NCI-H446 treated with DMSO at 0.1 percent for 48 hours (cell line): ENCODE measurements around the gene IL23A.

ENCODE experiments used
- DNase-seq: peaks from one replicate; lab custom pipeline; 2025; lab: John Stamatoyannopoulos, UW

Gene IL23A

GRCh38 chr12:56361487-56362129, 22.9 kb downstream of the IL23A start:
- DNase-seq, result no peak

GRCh38 chr12:56362130-56363059, 23.7 kb downstream of the IL23A start, which contains the start of gene APOF:
APOF (minus strand) TSS chr12:56362857; CDS start chr12:56362745, 112 bp downstream.
- no peak for DNase-seq

- no peak for DNase-seq
Observed at GRCh38 chr12:56366948-56367347, 28.3 kb downstream of the IL23A start.

- DNase-seq, result no peak
Observed at GRCh38 chr12:56373515-56373914, 34.8 kb downstream of the IL23A start.

GRCh38 chr12:56374726-56375597, 36.3 kb downstream of the IL23A start:
- DNase-seq, result no peak

GRCh38 chr12:56375598-56376434, 37.1 kb downstream of the IL23A start:
- DNase-seq, result no peak

GRCh38 chr12:56377310-56377988, 38.8 kb downstream of the IL23A start:
- no peak for DNase-seq

GRCh38 chr12:56377989-56378316, 39.3 kb downstream of the IL23A start:
- no peak for DNase-seq

GRCh38 chr12:56382611-56383010, 43.9 kb downstream of the IL23A start:
- DNase-seq, result no peak

- no peak for DNase-seq
Observed at GRCh38 chr12:56385873-56386272, 47.2 kb downstream of the IL23A start.

- no peak for DNase-seq
Observed at GRCh38 chr12:56387152-56387736, 48.6 kb downstream of the IL23A start.

GRCh38 chr12:56389412-56389811, 50.7 kb downstream of the IL23A start:
- no peak for DNase-seq
